ENCODE results near the gene PRKAA2.

Gene PRKAA2

GRCh38 chr1:56726706-56727105 lies 81.6 kb downstream of the PRKAA2 start:
- DNase-seq, result no peak

GRCh38 chr1:56728964-56729363 lies 83.8 kb downstream of the PRKAA2 start:
- DNase-seq, result no peak

DNA sequence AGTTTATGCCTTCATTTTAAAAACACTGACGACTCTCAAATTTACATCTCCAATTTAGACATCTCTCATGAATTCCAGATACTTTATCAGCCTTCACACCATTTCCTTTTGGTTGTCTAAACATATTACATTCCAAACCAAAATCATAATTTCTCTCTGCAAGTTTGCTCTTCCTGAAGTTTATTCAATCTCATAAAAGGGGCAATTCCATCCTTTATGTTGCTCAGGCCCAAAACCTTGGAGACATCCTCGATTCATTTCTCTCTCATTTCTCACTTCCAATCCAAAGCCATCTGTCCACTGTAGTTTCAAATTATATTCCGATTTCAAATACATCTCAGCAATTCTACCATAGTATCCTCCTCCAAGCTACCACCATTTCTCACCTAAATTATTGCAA lies 100.1 kb downstream of the PRKAA2 start:
- no peak for DNase-seq

DNA sequence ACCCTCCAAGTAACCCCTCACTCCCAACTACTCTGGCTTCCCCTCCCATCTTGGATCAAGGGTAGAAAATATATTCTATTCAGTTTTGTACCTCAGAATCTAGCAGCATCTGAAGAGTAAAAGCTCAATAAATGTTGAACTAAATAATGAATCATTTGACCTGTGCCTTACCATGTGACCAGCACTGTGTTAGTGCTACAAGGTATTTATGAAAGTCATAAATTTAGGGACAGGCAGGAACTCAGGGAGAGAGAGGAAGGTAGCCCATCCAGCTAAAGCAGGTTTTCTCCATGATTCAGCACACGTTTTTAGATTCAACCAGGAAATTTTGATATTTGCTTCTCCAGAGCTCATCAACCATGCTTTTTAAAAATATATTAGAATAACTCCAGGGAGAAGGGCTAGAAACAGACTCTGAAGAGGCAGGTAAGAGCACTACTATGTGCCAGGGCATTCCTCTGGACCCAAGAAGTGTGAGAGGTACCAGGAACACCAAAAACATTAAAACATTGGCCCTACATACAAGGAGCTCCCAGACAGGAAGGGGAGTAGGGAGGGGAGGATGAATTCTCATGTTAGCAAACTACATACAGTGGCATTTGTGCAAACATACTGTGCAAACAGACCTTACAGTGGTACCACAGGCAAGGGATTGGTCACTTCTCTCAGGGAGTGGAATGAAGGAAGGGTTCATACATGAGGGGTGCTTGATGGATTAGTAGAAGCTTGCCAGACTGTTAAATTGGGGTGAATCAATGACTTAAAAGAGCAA lies 109.8 kb downstream of the PRKAA2 start:
- DNase-seq, result no peak

DNA sequence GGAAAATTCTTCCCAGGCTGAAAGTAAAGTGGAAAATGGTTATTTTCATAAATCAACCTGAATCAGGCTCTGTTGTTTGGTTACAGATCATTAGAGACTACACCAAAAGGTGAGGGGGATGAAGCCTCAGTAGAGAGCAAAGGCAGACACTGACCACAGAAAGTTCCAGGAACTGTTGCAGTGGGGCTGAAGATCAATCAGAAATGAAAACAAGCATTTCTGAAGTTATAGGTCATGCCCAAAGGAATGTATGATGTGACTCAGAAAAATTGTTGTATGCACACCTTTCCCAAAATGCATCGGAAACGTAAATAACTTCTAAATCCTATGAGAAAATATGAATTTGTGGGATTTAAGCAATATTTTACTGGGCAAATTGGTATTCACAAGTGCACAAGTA lies 110.8 kb downstream of the PRKAA2 start:
- no peak for DNase-seq

DNA sequence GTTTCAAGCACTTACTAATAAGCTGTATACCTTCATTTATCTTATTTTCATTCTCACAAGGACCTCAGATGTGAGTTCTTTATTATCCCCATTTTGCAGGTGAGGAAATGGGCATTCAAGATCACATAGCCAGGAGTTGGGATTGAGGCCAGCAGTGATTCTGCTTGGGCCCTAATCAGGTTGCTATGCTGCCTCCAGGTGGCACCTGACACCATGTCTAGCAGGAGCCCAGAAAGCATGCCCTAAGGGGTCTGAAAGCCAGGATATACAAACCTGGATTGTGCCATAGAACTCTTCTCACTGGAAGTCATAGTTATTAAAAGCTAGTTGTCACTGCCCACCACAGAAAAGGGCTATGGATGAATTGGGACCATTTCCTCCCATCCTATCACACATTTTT lies 113.0 kb downstream of the PRKAA2 start:
- peak; percentile 4 for DNase-seq

DNA sequence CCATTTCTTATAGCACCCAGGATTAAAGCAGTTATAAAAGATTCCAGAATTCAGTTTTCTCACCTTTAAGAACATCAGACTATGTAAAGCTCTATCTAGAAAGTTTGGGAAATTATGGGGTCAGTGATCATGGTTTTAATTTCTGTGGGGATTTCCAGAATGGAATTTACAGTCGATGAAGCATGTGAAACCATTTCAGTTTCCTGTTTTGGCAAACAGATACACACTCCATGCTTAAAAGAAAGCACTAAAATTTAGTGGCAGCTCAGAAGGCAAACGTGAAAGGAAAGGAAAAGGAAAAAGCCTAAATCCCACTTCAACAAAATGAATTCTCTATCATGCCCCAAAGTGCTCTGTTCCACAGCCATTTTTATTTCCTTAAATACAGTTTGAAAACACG lies 113.7 kb downstream of the PRKAA2 start:
- DNase-seq, result no peak

Measured in DMS79 (cell line).